WTC11 (cell line): ENCODE results near the gene WDPCP.

ENCODE experiments used
- CDX4 ChIP-seq: fragments of 250-450 bp; sonication (Bioruptor Pico); IDR thresholded peaks from 2 replicates; pipeline ENCODE4 v1.9.0; 2021; ENCODE audit warnings: moderate library complexity, mild to moderate bottlenecking, inconsistent platforms, borderline replicate concordance
- CTCF ChIP-seq: fragments of 200-600 bp; IDR thresholded peaks from 2 replicates; pipeline ENCODE4 v1.8.0; 2022; ENCODE audit warnings: antibody characterized with exemption
- E2F4 ChIP-seq: sonication (generic); formaldehyde crosslinking; IDR thresholded peaks from 2 replicates; pipeline ENCODE4 v1.8.1; 2022; ENCODE audit warnings: low read depth, mild to moderate bottlenecking, moderate library complexity, missing genetic modification reagents, borderline replicate concordance
- ERG ChIP-seq: fragments of 250-450 bp; sonication (Bioruptor Pico); IDR thresholded peaks from 2 replicates; pipeline ENCODE4 v1.8.0; 2021; ENCODE audit warnings: mild to moderate bottlenecking
- FOXP4 ChIP-seq: sonication (generic); formaldehyde crosslinking; IDR thresholded peaks from 2 replicates; pipeline ENCODE4 v1.8.0; 2022; ENCODE audit warnings: mild to moderate bottlenecking, missing genetic modification reagents
- JUN ChIP-seq: sonication (generic); formaldehyde crosslinking; IDR thresholded peaks from 2 replicates; pipeline ENCODE4 v1.8.0; 2023; ENCODE audit warnings: mild to moderate bottlenecking, missing genetic modification reagents
- KAT7 ChIP-seq: sonication (generic); formaldehyde crosslinking; IDR thresholded peaks from 2 replicates; pipeline ENCODE4 v1.8.1; 2023; ENCODE audit warnings: missing genetic modification reagents, mild to moderate bottlenecking, borderline replicate concordance
- NFE2L1 ChIP-seq: sonication (generic); formaldehyde crosslinking; IDR thresholded peaks from 2 replicates; pipeline ENCODE4 v1.8.1; 2023; ENCODE audit warnings: missing genetic modification reagents
- NR3C1 ChIP-seq: sonication (generic); formaldehyde crosslinking; conservative IDR thresholded peaks from 2 replicates; pipeline ENCODE4 v1.8.1; 2023; ENCODE audit warnings: low read depth, mild to moderate bottlenecking, missing genetic modification reagents
- SP1 ChIP-seq: sonication (generic); formaldehyde crosslinking; conservative IDR thresholded peaks from 2 replicates; pipeline ENCODE4 v1.8.1; 2022; ENCODE audit warnings: missing genetic modification reagents
- ZNF232 ChIP-seq: sonication (generic); formaldehyde crosslinking; IDR thresholded peaks from 2 replicates; pipeline ENCODE4 v1.8.0; 2022; ENCODE audit warnings: mild to moderate bottlenecking, missing genetic modification reagents
- ZNF396 ChIP-seq: fragments of 250-450 bp; sonication (Bioruptor Pico); IDR thresholded peaks from 2 replicates; pipeline ENCODE4 v1.8.0; 2021; ENCODE audit warnings: mild to moderate bottlenecking, moderate library complexity, borderline replicate concordance

- TF ChIP-seq E2F4 (CRISPR knock-in tag) (no peak), SP1 (CRISPR knock-in tag) (no peak), CTCF (no peak), KAT7 (CRISPR knock-in tag) (no peak), FOXP4 (CRISPR knock-in tag) (no peak), ZNF396 (CRISPR knock-in tag) (no peak), JUN (no peak), NR3C1 (CRISPR knock-in tag) (no peak), CDX4 (CRISPR knock-in tag) (no peak), NFE2L1 (no peak), ERG (no peak), ZNF232 (no peak)
Observed at GRCh38 chr2:63631501-63631900, 43.2 kb upstream of the WDPCP start.
